Limb (tissue), 2 donors: Measurements from ENCODE around the gene SERINC1.
"Not testable (repeated sequence)": the region's sequence is repeated elsewhere in the genome, so short reads cannot be mapped to it uniquely, and the experiment has no call there.

ENCODE experiments used
- DNase-seq, 2 donors: peaks; one replicate each; pipeline ENCODE4 v3.0.0-alpha.2; 2016; ENCODE audit errors: extremely low spot score in 2 of 2

Gene SERINC1

DNA sequence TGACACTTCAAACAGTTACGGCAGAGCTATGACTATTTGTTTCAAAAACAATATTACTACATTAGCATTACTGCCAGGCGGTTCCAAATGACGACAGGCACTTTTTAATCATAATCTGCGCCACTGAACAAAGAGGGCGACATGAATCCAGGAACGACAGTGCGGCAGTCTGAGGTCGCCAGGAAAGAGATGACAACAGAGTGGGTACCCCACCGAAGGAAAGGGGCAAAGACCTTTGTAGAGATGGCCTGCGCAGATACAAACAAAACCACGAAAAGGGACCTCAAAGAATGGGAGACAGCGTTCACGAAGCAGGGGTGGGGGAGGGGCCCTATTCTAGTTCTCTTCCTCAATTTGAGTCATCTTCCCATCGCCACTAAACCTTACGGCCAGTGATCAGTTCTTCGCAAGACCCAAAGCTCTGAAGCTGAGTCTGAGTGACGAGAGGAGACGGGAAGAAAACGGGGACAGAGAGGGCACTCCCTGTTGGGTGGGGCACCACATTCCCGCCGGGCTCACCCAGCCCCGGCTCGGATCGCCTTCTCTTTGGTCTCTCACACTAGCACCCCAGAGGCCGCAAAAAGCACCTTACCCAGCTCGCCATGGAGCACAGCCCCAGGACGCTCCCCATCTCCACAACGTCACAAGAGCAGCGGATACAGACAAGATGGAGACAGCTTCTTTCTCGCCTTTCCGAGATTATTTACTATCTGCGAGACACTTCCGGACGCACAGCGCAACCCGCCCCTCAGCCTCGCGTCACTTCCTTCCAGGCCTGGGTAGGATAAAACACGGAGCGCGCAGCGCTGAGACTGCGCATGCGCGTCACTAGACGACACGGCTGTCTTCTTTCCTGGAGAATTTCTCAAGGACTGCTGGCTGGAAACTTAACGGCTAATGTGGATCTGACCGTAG lies at the start of gene SERINC1:
TSS of gene SERINC1 (minus strand) at position 701 of the 915 bp plus-strand sequence. CDS start at position 631, 70 bp downstream.
- peak; percentile 95 to 98 for DNase-seq

DNA sequence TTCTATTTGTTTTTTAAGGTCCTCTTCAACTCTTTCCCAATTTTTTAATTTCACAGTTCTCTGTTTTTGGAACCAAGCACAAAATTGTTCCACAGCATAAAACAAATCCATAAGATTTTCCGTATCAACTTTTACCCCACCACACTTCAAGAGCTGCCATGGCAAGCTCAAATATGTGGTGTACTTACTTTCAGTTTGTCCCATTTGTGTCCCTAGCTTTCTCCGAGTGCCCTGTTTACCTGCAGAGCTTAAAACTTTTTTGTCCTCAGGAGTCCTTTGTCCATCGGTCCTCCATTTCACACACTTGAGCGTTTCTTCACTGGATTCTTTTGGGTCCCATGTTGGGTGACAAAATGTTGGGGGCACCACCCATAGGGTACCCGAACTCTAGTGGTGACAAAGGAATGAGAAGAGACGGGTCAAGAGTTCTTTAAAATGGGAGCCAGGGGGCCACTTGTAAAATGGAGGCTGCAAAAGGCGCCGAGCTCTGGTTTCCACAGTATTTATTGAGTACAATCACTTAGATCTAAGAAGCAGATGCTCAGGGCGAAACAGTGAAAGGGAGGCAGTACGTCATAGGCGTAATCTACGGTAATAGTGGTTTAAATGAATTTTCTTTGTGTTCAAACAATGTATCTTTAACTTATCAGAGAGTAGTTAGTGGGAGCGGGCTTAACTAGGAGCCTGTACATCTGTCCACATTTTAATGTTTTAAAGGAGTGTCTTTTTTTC lies 39.8 kb upstream of the SERINC1 start:
- DNase-seq: no peak

DNA sequence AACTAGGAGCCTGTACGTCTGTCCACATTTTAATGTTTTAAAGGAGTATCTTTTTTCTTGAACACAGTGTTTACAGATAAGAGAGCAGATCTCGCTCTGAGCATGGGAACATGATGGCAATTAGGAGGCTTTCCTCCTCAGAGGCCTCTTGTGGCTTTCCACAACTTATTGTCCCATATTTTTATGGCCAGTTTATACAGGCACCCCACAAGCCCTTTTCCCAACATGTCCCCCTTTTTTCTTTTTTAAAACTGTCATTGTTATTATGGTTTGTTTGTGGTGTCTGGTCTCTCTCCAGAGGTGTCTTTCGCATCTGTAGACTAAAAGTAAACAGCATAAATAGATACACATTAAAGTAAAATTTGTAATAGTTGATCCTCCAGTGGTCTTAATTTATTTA lies 33.6 kb upstream of the SERINC1 start:
- not testable (repeated sequence) for DNase-seq

DNA sequence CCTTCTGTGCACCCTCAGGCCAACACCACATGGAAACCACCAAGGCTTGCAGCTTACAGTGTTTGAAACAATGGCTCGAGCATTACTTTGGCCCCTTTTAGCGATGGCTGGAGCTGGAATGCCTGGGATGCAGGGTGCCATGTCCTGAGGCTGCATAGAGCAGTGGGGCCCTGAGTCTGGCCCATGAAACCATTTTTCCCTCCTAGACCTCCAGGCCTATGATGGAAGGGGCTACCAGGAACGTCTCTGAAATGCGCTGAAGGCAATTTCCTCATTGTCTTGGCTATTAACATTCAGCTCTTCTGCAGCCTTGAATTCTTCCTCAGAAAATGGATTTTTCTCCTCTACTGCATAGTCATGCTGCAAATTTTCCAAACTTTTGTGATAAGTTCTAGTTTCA lies 29.9 kb upstream of the SERINC1 start:
- DNase-seq: no peak

DNA sequence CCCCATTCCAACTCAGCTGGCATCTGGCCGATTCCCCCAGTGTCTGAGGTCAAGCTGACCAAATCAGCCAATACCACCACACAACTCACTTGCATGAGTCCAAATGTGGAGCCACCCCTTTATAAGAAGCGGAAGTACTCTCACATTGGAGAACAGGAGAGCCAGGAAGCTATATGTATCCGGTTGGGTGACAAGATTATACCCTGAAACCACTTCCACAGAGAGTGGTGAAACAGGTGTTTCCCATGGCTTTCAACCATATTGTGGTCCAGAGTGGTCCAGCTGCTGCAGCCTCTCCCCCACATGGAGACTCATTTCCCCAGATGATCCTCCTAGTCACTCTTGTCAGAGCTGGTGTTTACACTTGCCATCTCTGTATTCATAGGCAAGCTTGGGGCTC lies 24.0 kb upstream of the SERINC1 start:
- DNase-seq: no peak

DNA sequence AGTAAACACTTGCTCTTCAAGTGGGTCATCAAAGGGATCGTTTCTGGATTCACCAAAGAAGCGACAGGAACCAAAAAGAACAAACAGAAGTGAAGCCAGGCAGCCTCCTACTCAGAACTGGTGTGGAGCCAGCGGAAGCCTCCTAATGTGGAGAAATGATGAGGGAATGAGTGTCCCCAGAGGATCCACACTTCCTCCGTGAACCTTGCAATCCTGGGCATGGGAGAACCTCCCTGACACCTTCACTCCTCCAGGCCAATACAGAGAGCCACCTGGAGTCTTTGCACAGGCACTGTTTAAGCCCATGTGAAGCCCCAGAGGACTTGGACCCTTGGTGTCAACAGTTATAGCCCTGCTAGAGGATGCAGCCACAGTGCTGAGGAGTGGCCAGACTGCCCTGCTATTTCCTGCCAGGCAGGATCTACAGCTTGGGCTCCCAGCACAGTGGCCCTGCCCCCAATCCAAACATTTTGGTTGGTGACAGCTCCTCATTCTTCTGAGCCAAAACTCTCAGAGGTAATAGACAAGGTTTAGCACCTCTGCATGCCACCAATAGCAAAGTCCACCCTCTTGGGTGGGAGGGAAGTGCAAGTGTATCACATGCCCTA lies 23.2 kb upstream of the SERINC1 start:
- DNase-seq: no peak

DNA sequence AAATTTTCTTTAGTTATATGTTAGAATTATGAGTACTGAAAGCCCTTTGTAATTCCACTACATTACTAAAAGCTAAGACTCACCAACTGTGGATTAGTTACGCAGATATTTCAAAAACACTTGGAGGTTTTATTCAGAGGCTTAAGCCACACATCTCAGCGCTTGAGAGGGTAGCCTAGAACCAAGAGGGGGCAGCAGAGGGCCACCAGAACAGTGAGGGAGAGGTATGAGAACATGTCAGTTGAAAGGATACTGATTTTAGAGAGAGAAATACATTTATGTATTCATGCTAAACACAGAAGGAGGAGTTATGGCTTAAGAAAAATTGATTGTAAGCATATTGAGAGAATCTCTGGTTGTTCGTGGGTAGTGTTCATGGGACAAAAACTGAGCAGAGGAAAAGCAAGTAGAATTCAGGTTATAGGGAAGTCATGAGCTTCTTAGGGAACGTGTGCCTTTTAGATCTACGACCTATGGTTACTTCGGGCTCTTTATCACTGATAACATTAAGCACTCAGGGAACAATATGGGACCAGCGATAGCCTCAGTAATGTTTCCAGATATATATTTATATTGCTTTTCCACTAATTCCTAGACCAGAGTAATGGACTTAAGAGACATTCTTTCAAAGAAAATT lies 20.4 kb upstream of the SERINC1 start:
- peak; percentile 80 to 82 for DNase-seq

DNA sequence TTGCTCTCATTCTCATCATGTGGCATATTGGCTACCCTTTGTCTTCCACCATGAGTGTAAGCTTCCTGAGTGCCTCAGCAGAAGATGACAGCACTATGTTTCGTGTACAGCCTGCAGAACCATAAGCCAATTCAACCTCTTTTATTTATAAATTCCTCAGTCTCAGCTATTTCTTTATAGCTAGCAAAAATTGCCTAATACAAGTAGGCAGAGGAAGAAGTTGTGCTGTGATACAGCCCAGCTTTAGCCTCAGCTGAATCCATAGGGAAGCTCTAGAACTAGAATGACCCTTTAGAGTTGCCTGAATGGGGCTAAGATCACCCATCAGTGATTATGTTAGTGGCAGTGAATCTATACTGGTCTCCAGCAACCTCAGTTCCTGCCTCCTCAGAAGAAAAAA lies 19.0 kb upstream of the SERINC1 start:
- DNase-seq: no peak

DNA sequence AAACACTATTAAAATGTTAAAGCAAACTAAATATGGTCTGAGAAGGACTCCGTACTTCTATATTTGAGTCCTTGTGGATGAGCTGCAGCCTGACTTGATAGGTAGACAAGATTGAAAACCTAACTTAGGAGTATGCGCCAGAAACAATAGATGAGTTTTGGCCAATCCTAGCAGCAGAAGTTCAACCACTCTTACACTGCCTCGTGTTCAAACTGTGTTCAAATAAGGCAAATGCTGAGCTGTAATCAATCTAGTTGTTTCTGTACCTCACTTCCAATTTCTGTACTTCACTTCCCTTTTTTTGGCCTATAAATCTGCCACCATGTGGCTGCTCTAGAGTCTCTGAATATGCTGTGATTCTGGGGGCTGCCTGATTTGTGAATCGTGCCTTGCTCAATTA lies 13.2 kb upstream of the SERINC1 start:
- no peak for DNase-seq

DNA sequence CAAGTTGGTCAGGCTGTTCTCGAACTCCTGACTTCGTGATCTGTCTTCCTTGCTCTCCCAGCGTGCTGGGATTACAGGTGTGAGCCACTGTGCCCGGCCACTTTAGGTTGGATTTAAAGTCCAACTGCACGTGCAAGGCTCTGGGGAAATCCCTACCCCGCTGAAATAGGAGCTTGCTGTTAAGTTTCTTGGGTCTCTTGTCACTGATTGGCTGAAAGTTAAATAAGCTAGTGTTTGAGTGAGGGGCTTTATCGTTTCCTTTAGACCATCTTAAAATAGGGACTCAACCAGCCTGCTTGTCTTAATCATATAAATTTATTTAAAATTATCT lies 11.1 kb upstream of the SERINC1 start:
- no peak for DNase-seq

DNA sequence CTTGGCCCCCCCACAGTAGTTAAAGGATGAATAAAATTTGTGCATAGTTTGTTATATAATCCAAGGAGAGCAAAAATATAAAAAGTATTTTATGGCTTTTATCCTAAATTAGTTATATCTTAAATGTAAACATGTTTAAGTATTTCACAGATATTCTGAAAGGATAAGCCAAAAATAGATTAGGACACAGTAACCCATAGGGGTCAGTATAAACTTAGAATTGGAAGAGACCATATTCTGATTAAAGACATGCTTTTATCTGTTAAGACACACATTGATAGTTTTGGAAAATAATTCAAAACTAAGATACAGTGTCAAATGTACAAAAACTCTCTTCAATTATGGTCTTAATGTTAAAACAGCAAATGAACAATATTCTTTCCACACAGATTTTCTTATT lies 4.5 kb upstream of the SERINC1 start:
- peak in 1 of 2 donors; percentile 40 for DNase-seq

DNA sequence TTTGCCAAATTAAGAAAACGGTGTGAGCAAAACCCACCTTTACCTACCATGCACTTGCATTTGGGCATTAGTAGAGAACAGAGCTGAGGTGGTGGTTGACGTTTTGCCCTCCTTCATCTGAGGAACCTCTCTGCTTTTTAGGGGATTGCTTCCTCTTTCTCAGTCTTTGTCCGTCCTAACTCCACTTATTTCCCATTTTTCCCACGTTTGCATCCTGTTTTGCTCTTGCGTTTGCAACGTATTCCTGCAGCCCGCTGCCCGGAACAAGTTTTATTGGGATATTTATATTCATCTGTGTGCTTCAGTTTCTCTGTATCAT lies 374 bp upstream of the SERINC1 start:
- DNase-seq: no peak

DNA sequence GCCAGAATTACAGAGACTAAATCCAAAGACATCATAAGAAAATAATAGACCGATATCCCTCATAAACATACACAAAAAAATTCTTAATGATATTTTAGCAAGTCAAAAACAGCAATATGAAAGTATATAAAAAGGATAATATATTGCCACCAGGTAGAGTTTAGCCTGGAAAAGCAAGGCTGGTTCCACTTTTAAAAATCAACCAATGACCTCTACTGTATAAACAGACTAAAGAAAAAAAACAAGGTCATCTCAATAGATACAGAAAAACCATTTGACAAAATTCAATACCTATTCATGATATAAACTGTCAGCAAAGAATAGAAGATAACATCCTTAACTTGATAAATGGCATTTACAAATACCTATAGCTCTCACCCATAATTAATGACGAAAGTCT lies 9.7 kb downstream of the SERINC1 start:
- no peak for DNase-seq

DNA sequence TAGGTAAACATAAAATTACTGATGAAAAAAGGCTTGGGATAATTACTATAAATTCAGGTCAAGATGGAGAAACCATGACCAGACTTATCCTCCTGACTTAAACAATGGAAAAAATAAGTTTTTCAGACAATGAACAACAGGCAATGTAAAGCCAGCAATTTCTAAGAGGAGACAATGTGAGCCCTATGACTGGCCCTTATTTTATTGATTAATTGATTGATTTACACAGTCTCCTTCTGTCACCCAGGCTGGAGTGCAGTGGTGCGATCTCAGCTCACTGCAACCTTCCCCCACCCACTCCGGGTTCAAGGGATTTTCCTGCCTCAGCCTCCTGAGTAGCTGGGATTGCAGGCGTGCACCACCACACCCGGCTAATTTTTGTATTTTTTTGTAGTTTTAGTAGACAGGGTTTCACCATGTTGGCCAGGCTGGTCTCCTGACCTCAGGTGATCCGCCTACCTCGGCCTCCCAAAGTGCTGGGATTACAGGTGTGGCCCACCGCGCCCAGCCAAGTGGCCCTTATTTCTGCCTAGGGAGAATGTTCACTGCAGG lies 11.7 kb downstream of the SERINC1 start:
- DNase-seq: not testable (repeated sequence)

DNA sequence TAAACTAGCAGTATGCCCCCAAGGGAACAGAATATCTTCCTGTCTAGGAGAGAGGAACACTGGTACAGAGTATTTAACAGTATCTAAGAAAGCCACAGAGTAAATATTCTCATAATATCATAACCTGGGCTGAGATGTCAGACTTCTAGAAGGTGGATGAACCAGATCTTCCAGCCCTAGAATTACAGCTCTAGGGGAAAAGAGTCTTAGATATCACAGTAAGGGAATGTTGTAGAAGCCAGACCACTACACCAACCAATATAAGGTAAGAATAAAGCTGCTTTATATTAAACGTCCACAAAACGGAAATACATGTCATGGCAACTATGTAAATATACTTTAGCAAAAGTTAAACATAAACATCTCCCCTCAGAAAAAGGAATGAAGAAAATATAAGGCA lies 12.4 kb downstream of the SERINC1 start:
- DNase-seq: no peak

DNA sequence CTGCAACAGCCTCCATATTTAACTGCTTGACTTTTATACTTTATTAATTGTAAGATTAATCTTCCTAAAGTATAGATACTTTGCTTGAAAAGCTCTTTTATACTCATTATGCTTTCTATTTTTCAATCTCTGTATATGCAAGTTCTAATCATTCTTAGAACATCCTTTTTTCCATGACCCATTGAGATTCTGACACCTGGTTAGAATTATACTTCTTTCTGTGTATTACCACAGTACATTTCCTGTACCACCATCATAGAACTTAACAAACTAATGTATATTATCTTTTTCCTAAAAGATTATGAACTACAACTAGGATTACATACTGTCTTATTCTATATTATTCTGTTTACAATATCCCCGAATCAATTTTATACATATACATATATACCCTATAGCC lies 13.5 kb downstream of the SERINC1 start:
- DNase-seq: no peak

DNA sequence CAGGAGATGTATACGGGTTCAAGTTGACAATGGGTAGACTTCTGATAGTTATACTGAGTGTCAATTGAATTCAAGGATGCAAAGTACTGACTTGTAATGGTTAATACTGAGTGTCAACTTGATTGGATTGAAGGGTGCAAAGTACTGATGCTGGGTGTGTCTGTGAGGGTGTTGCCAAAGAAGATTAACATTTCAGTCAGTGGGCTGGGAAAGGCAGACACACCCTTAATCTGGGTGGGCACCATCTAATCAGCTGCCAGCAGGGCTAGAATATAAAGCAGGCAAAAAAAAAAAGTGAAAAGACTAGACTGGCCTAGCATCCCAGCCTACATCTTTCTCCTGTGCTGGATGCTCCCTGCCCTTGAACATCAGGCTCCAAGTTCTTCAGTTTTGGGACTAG lies 16.5 kb downstream of the SERINC1 start:
- not testable (repeated sequence) for DNase-seq

DNA sequence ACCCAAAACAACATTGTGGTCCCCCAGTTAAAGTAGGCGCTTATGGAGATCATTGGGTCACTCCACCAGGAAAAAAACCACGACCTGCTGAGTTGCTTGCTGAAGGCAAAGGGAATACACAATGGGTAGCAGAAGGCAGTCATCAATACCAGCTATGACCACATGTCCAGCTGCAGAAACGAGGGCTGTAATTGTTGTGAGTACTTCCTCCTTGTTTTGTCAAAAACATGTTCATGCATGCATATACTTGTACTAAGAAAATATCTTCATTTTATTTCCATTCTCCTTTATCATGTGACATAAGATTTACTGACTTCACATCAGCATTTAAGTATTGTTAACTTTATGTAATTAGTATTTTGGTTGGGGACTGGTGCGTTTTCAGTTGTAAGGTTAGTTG lies 16.9 kb downstream of the SERINC1 start:
- no peak for DNase-seq

DNA sequence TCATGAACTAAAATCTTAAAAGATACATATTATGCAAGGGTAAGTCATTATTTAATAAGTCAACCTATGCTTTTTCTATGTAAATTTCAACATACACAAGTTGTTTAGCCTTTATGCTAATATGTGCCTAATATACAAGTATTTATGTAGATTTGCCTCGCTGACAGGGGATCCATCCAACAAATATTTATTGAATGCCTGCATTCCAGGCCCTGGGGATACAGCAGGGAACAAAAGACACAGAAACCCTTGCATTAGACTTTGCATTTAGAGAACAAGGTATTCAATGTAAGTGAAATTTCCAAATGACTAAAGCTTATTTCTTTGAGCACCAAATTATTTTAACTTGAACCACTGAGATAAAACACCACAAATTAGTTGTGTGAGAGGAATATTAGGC lies 19.1 kb downstream of the SERINC1 start:
- DNase-seq: no peak

DNA sequence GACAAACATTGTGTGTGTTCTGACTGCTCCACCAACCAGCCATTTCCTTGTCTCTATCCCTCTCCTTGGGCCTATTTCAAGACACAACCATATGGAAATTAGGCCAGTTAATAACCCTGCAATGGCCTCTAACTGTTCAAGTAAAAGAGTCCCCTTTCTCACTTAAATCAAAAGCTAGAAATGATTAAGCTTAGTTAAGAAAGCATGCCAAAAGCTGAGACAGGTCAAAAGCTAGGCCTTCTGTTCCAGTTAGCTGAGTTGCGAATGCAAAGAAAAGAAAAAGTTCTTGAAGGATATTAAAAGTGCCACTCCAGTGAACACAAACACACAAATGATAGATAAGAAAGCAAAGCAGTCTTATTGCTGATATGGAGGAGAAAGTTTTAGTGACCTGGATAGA lies 22.5 kb downstream of the SERINC1 start:
- DNase-seq: no peak

DNA sequence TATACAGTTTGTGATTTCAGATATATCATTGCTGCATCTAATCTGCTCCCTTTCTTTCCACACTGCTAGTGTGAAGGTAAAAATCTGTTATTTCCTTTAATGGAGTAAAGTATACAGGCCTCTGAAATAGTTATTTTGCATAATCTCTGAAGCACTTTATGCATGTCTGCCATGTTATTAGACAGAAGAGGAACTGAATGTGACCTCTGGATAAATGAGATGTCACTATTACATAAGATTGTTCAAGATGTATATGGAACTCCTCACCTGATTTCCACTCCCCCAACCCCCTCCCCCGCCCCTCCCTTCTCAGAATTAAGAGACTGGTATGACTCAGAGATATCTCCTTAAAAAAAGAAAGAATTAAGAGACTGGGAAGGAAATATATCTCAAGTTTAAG lies 26.3 kb downstream of the SERINC1 start:
- no peak for DNase-seq

DNA sequence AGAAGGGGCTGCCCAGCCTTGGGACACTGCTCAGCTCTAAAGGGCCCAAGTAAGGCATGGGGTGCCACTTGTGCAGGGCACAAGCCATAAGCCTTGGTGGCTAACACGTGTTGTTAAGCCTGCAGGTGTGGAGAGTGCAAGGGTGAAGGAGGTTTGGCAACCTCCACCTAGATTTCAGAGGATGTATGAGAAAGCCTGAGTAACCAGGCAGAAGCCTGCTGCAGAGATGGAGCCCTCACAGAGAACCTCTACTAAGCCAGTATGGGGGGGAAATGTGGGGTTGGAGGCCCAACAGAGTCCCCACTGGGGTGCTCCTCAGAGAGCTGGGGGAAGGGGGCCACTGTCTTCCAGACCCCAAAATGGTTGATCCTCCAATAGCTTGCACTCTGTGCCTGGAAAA lies 32.6 kb downstream of the SERINC1 start:
- no peak for DNase-seq
